Keratinocyte (primary cell): ENCODE measurements around the gene AKAP13. TPM values are rescaled to one million over a fixed set of nuclear protein-coding genes. Genes with fewer than 3 reads are reported as not detected.

Source experiments
- DNase-seq: peaks from one replicate; pipeline ENCODE4 v3.0.0-alpha.2; 2011; ENCODE audit warnings: low read depth, missing footprints, low spot score
- FAIRE-seq: peaks from 2 replicates; lab custom pipeline; 2011; peaks lifted over from hg19 to GRCh38; lab: Jason Lieb, UNC
- H2AFZ ChIP-seq: 2 replicates; pipeline ENCODE4 v1.6.0; 2012; ENCODE audit warnings: low read length, control low read depth, inconsistent platforms; ENCODE audit not compliant: control insufficient read depth
- H3K27ac ChIP-seq: 2 replicates; pipeline ENCODE4 v1.5.1; 2011; ENCODE audit warnings: low read length; ENCODE audit not compliant: control insufficient read depth, insufficient read depth
- H3K27me3 ChIP-seq: 3 replicates; pipeline ENCODE4 v1.6.0; 2011; ENCODE audit warnings: low read length; ENCODE audit not compliant: control insufficient read depth, insufficient read depth; ENCODE audit errors: extremely low read depth
- H3K36me3 ChIP-seq, 2 experiments: 2 replicates in 1 of 2; 3 replicates in 1 of 2; pipeline ENCODE4 v1.5.1; 2011; ENCODE audit warnings: low read length in 2 of 2, mild to moderate bottlenecking in 1 of 2; ENCODE audit not compliant: control insufficient read depth in 2 of 2, insufficient read depth in 2 of 2; ENCODE audit errors: extremely low read depth in 1 of 2
- H3K4me1 ChIP-seq: 3 replicates; pipeline ENCODE4 v1.5.1; 2011; ENCODE audit warnings: low read length; ENCODE audit not compliant: control insufficient read depth, insufficient read depth; ENCODE audit errors: extremely low read depth
- H3K4me2 ChIP-seq: 3 replicates; pipeline ENCODE4 v1.6.0; 2011; ENCODE audit warnings: low read depth, low read length; ENCODE audit not compliant: control insufficient read depth, insufficient read depth; ENCODE audit errors: extremely low read depth
- H3K4me3 ChIP-seq, 3 experiments: fragments of 200-600 bp in 1 of 3; sonication (generic) in 1 of 3; 2 replicates in 2 of 3; 3 replicates in 1 of 3; pipeline ENCODE4 v1.5.1; 2011 to 2016; ENCODE audit warnings: low read length in 3 of 3, mild to moderate bottlenecking in 3 of 3, control low read depth in 2 of 3, inconsistent platforms in 1 of 3, low read depth in 1 of 3, mixed read lengths in 1 of 3, mixed run types in 1 of 3, moderate library complexity in 1 of 3; ENCODE audit not compliant: control insufficient read depth in 2 of 3, insufficient read depth in 2 of 3; ENCODE audit errors: extremely low read depth in 1 of 3
- H3K79me2 ChIP-seq: 2 replicates; pipeline ENCODE4 v1.6.0; 2012; ENCODE audit warnings: low read length; ENCODE audit not compliant: control insufficient read depth, insufficient read depth
- H3K9ac ChIP-seq: 3 replicates; pipeline ENCODE4 v1.6.0; 2011; ENCODE audit warnings: low read length; ENCODE audit not compliant: control insufficient read depth, insufficient read depth; ENCODE audit errors: extremely low read depth
- H3K9me1 ChIP-seq: 3 replicates; pipeline ENCODE4 v1.6.0; 2011; ENCODE audit warnings: low read length; ENCODE audit not compliant: control insufficient read depth, insufficient read depth; ENCODE audit errors: extremely low read depth
- H3K9me3 ChIP-seq: 2 replicates; pipeline ENCODE4 v1.5.1; 2012; ENCODE audit warnings: low read depth, low read length; ENCODE audit not compliant: control insufficient read depth
- H4K20me1 ChIP-seq: 3 replicates; pipeline ENCODE4 v1.6.0; 2011; ENCODE audit warnings: low read length; ENCODE audit not compliant: control insufficient read depth, insufficient read depth; ENCODE audit errors: extremely low read depth
- CTCF ChIP-seq, 3 experiments: IDR thresholded peaks in 1 of 3; conservative IDR thresholded peaks in 1 of 3; optimal IDR thresholded peaks in 1 of 3; 2 replicates in 2 of 3; 3 replicates in 1 of 3; pipeline versions ENCODE3 to v1.5.1; 2011; ENCODE audit warnings: low read length in 3 of 3, mild to moderate bottlenecking in 3 of 3, moderate library complexity in 2 of 3, control low read depth in 1 of 3, inconsistent platforms in 1 of 3; ENCODE audit not compliant: insufficient read depth in 2 of 3; ENCODE audit errors: extremely low read depth in 1 of 3
- EZH2 ChIP-seq: IDR thresholded peaks from one replicate; pipeline ENCODE4 v1.6.1; 2012; ENCODE audit warnings: inconsistent platforms, mild to moderate bottlenecking, low read length, moderate library complexity
- dilution Hi-C: fragments of 300-500 bp; cut with MboI; formaldehyde crosslinking; loops from one replicate; pipeline ENCODE4 v1.7.0; 2020; ENCODE audit warnings: low sequenced_read_pairs; ENCODE audit not compliant: extremely low pct_ligation_motif_present
- polyA plus RNA-seq, 5 experiments: library from polyadenylated mRNA; depleted of rRNA in 3 of 5; stranded (reverse) in 3 of 5; stranded (forward) in 1 of 5; unstranded in 1 of 5; fragments of >200 nt; gene quantifications; 1 replicate in 1 of 5; 2 replicates in 3 of 5; 3 replicates in 1 of 5; pipeline versions ENCODE4 v1.2.1 to v1.2.3, GENCODE V29; 2011 to 2012; ENCODE audit warnings: missing spikeins in 2 of 5, low read depth in 1 of 5, low replicate concordance in 1 of 5

AKAP13 gene
- polyA plus RNA-seq, 1 donor (not counting 4 experiments of a cell fraction or from before 2014, with no cell fraction given), result 16.7 TPM

GRCh38 chr15:85667491-85668424 is 287.4 kb downstream of the AKAP13 start:
- dilution Hi-C loops, result no loop called here
- Histone ChIP-seq H3K36me3 (peaks cover 4 to 10% of the 10 kb centered on the region in 2 experiments), H3K9me3 (no peaks in the 10 kb centered on the region), H3K4me2 (peak overlapping the region; percentile 40), H3K9me1 (no peaks in the 10 kb centered on the region), H4K20me1 (no peaks in the 10 kb centered on the region), H3K4me1 (peaks cover 19% of the 10 kb centered on the region), H3K79me2 (no peaks in the 10 kb centered on the region), H2AFZ (peak overlapping the region; percentile 6), H3K9ac (peak overlapping the region; percentile 51), H3K27ac (peak overlapping the region; percentile 85), H3K4me3 (no peak overlapping the region), H3K27me3 (no peaks in the 10 kb centered on the region)
- peak; percentile 77 for FAIRE-seq
- peak; percentile 45 for DNase-seq
- TF ChIP-seq EZH2, result no peak
- TF ChIP-seq CTCF (optimal IDR thresholded peaks at IDR 0.05 in 1 of 3, IDR thresholded peaks at IDR 0.05 in 1 of 3, conservative IDR thresholded peaks at IDR 0.05 in 1 of 3; ENCODE audit: extremely low read depth in 1 of 3, insufficient read depth in 2 of 3, low read length in 3 of 3), result no peak

- H3K27ac ChIP-seq, result peak overlapping the region; percentile 6
- no peak for FAIRE-seq
- dilution Hi-C loops, result no loop called here
These were observed 290.8 kb downstream of the AKAP13 start for GRCh38 chr15:85671156-85671555.

More at GRCh38 chr15:85671156-85671555, 290.8 kb downstream of the AKAP13 start:
- H3K9me3 ChIP-seq, result no peaks in the 10 kb centered on the region
- no peak overlapping the region for H3K4me2 ChIP-seq
- no peak overlapping the region for H3K9ac ChIP-seq
- TF ChIP-seq CTCF (optimal IDR thresholded peaks at IDR 0.05 in 1 of 3, IDR thresholded peaks at IDR 0.05 in 1 of 3, conservative IDR thresholded peaks at IDR 0.05 in 1 of 3; ENCODE audit: extremely low read depth in 1 of 3, insufficient read depth in 2 of 3, low read length in 3 of 3) (no peak), EZH2 (no peak)
- H3K9me1 ChIP-seq, result no peaks in the 10 kb centered on the region
- no peak for DNase-seq
- H3K27me3 ChIP-seq, result no peaks in the 10 kb centered on the region
- H3K4me3 ChIP-seq, result no peak overlapping the region
- H3K79me2 ChIP-seq, result no peaks in the 10 kb centered on the region
- H3K36me3 ChIP-seq, result peaks cover 4 to 6% of the 10 kb centered on the region in 2 experiments
- H4K20me1 ChIP-seq, result no peaks in the 10 kb centered on the region
- H2AFZ ChIP-seq, result no peak overlapping the region
- peaks cover 21% of the 10 kb centered on the region for H3K4me1 ChIP-seq
